GM20000 (cell line): Measurements from ENCODE around the gene LCOR.

Experiments used
- DNase-seq: peaks from one replicate; pipeline ENCODE4 v3.0.0; 2012; ENCODE audit warnings: low spot score
- CTCF ChIP-seq: IDR thresholded peaks from 2 replicates; pipeline ENCODE4 v1.5.1; 2012; ENCODE audit warnings: mild to moderate bottlenecking, control low read depth; ENCODE audit errors: extremely low read depth, missing control alignments

Gene LCOR

GRCh38 chr10:96890580-96890979 lies 58.5 kb downstream of the LCOR start:
- DNase-seq: no peak
- no peak for TF ChIP-seq CTCF

- TF ChIP-seq CTCF: no peak
- DNase-seq: no peak
Observed at GRCh38 chr10:96891840-96892239, 59.7 kb downstream of the LCOR start.

- no peak for DNase-seq
- no peak for TF ChIP-seq CTCF
Observed at GRCh38 chr10:96895662-96896424, 63.7 kb downstream of the LCOR start.

- TF ChIP-seq CTCF: no peak
- no peak for DNase-seq
Observed at GRCh38 chr10:96896884-96897589, 64.9 kb downstream of the LCOR start.

- TF ChIP-seq CTCF: no peak
Observed at GRCh38 chr10:96902117-96902516, 70.0 kb downstream of the LCOR start.

GRCh38 chr10:96902731-96903358 lies 70.7 kb downstream of the LCOR start:
- no peak for DNase-seq
- TF ChIP-seq CTCF: no peak

More at GRCh38 chr10:96902117-96902516, 70.0 kb downstream of the LCOR start:
- DNase-seq: no peak

- no peak for TF ChIP-seq CTCF
- DNase-seq: no peak
Observed at GRCh38 chr10:96904648-96905047, 72.5 kb downstream of the LCOR start.
